Activated T-cell treated with anti-CD3 and anti-CD28 coated beads for 1 hour (primary cell): ENCODE data around the gene TSSC4.

ENCODE experiments used
- DNase-seq: peaks from one replicate; pipeline ENCODE4 v3.0.0-alpha.2; 2020; ENCODE audit warnings: low read depth

TSSC4 gene

GRCh38 chr11:2386591-2386990, 14.0 kb upstream of the TSSC4 start:
- no peak for DNase-seq

GRCh38 chr11:2387266-2387987, 13.1 kb upstream of the TSSC4 start:
- no peak for DNase-seq

GRCh38 chr11:2388431-2389376, 11.8 kb upstream of the TSSC4 start:
- DNase-seq = no peak

- no peak for DNase-seq
Observed at GRCh38 chr11:2389377-2390026, 11.0 kb upstream of the TSSC4 start.

- no peak for DNase-seq
Observed at GRCh38 chr11:2390091-2390724, 10.3 kb upstream of the TSSC4 start.

GRCh38 chr11:2390725-2391151, 9.8 kb upstream of the TSSC4 start:
- no peak for DNase-seq

GRCh38 chr11:2391181-2391975, 9.2 kb upstream of the TSSC4 start:
- DNase-seq = no peak

GRCh38 chr11:2392241-2392959, 8.2 kb upstream of the TSSC4 start:
- DNase-seq = no peak

GRCh38 chr11:2393111-2393868, 7.3 kb upstream of the TSSC4 start:
- no peak for DNase-seq

GRCh38 chr11:2393941-2394817, 6.4 kb upstream of the TSSC4 start:
- DNase-seq = no peak

GRCh38 chr11:2394818-2395105, 5.8 kb upstream of the TSSC4 start:
- no peak for DNase-seq

- no peak for DNase-seq
Observed at GRCh38 chr11:2395211-2395730, 5.3 kb upstream of the TSSC4 start.

- no peak for DNase-seq
Observed at GRCh38 chr11:2395856-2396255, 4.7 kb upstream of the TSSC4 start.

- DNase-seq = no peak
Observed at GRCh38 chr11:2396471-2396870, 4.1 kb upstream of the TSSC4 start.

GRCh38 chr11:2397005-2397404, 3.5 kb upstream of the TSSC4 start:
- no peak for DNase-seq

- DNase-seq = no peak
Observed at GRCh38 chr11:2398664-2399355, 1.7 kb upstream of the TSSC4 start.

GRCh38 chr11:2399488-2400068, 972 bp upstream of the TSSC4 start:
- DNase-seq = no peak
